Measurements from ENCODE around the gene CTSD.

CTSD gene

GRCh38 chr11:1719781-1720180, 43.9 kb downstream of the CTSD start:
- Histone ChIP-seq H3K4me3 (ENCODE audit: severe bottlenecking) (no peak overlapping the region), H3K27ac (ENCODE audit: poor library complexity, severe bottlenecking) (no peak overlapping the region), H3K36me3 (ENCODE audit: low read depth) (no peaks in the 10 kb centered on the region), H3K9me3 (ENCODE audit: severe bottlenecking) (no peaks in the 10 kb centered on the region), H3K4me1 (ENCODE audit: insufficient read depth, poor library complexity, severe bottlenecking) (no peaks in the 10 kb centered on the region), H3K27me3 (ENCODE audit: insufficient read depth, poor library complexity, severe bottlenecking) (no peaks in the 10 kb centered on the region)
- DNase-seq (ENCODE audit: low spot score): no peak
- ATAC-seq (ENCODE audit: low read depth): no peak
- TF ChIP-seq CTCF (IDR thresholded peaks at IDR 0.05; ENCODE audit: poor library complexity, severe bottlenecking): no peak

- H3K27ac ChIP-seq (ENCODE audit: poor library complexity, severe bottlenecking): no peak overlapping the region
- TF ChIP-seq CTCF (IDR thresholded peaks at IDR 0.05; ENCODE audit: poor library complexity, severe bottlenecking): no peak
- H3K4me1 ChIP-seq (ENCODE audit: insufficient read depth, poor library complexity, severe bottlenecking): no peaks in the 10 kb centered on the region
- H3K9me3 ChIP-seq (ENCODE audit: severe bottlenecking): no peaks in the 10 kb centered on the region
- no peaks in the 10 kb centered on the region for H3K27me3 ChIP-seq (ENCODE audit: insufficient read depth, poor library complexity, severe bottlenecking)
- DNase-seq (ENCODE audit: low spot score): no peak
- no peak for ATAC-seq (ENCODE audit: low read depth)
- H3K36me3 ChIP-seq (ENCODE audit: low read depth): no peaks in the 10 kb centered on the region
- no peak overlapping the region for H3K4me3 ChIP-seq (ENCODE audit: severe bottlenecking)
These were observed 45.4 kb downstream of the CTSD start for GRCh38 chr11:1718326-1718725.

GRCh38 chr11:1717745-1718144, 46.0 kb downstream of the CTSD start:
- no peak for DNase-seq (ENCODE audit: low spot score)
- no peak for ATAC-seq (ENCODE audit: low read depth)
- Histone ChIP-seq H3K4me3 (ENCODE audit: severe bottlenecking) (no peak overlapping the region), H3K9me3 (ENCODE audit: severe bottlenecking) (no peaks in the 10 kb centered on the region), H3K36me3 (ENCODE audit: low read depth) (no peaks in the 10 kb centered on the region), H3K27ac (ENCODE audit: poor library complexity, severe bottlenecking) (no peak overlapping the region), H3K27me3 (ENCODE audit: insufficient read depth, poor library complexity, severe bottlenecking) (no peaks in the 10 kb centered on the region), H3K4me1 (ENCODE audit: insufficient read depth, poor library complexity, severe bottlenecking) (no peaks in the 10 kb centered on the region)
- TF ChIP-seq CTCF (IDR thresholded peaks at IDR 0.05; ENCODE audit: poor library complexity, severe bottlenecking): no peak

GRCh38 chr11:1714908-1715885, 48.5 kb downstream of the CTSD start:
- ATAC-seq (ENCODE audit: low read depth): no peak
- Histone ChIP-seq H3K4me1 (ENCODE audit: insufficient read depth, poor library complexity, severe bottlenecking) (no peaks in the 10 kb centered on the region), H3K9me3 (ENCODE audit: severe bottlenecking) (no peaks in the 10 kb centered on the region), H3K27me3 (ENCODE audit: insufficient read depth, poor library complexity, severe bottlenecking) (no peaks in the 10 kb centered on the region), H3K36me3 (ENCODE audit: low read depth) (no peaks in the 10 kb centered on the region), H3K27ac (ENCODE audit: poor library complexity, severe bottlenecking) (no peak overlapping the region), H3K4me3 (ENCODE audit: severe bottlenecking) (no peak overlapping the region)
- no peak for DNase-seq (ENCODE audit: low spot score)
- TF ChIP-seq CTCF (IDR thresholded peaks at IDR 0.05; ENCODE audit: poor library complexity, severe bottlenecking): no peak

- no peak for ATAC-seq (ENCODE audit: low read depth)
- Histone ChIP-seq H3K4me3 (ENCODE audit: severe bottlenecking) (no peak overlapping the region), H3K36me3 (ENCODE audit: low read depth) (no peaks in the 10 kb centered on the region), H3K27me3 (ENCODE audit: insufficient read depth, poor library complexity, severe bottlenecking) (no peaks in the 10 kb centered on the region), H3K27ac (ENCODE audit: poor library complexity, severe bottlenecking) (no peak overlapping the region), H3K4me1 (ENCODE audit: insufficient read depth, poor library complexity, severe bottlenecking) (no peaks in the 10 kb centered on the region), H3K9me3 (ENCODE audit: severe bottlenecking) (no peaks in the 10 kb centered on the region)
- no peak for DNase-seq (ENCODE audit: low spot score)
- no peak for TF ChIP-seq CTCF (IDR thresholded peaks at IDR 0.05; ENCODE audit: poor library complexity, severe bottlenecking)
These were observed 55.0 kb downstream of the CTSD start for GRCh38 chr11:1708716-1709115.

Data from RWPE2 (cell line).